ENCODE measurements around the gene IRX2.

DNA sequence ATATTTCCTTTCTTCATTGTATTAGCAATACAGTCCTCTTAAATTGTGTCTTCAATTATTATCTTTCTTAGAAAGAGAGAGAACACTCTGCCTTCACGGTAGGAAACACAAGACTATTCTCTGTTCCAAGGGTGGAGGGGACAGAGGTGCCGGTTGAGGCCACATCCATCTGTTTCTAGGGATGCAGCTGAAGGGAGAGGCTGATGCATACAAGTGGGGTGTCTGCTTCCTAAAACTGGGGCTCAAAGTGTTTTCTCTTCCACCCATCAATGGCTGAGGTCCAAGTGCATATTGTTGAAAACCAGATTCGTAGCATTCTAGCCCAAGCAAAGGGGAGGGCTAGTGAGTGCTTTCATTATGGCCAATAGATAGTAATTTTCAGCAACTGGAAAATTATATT lies 9.5 kb downstream of the IRX2 start:
- TF ChIP-seq, protein P1, sequence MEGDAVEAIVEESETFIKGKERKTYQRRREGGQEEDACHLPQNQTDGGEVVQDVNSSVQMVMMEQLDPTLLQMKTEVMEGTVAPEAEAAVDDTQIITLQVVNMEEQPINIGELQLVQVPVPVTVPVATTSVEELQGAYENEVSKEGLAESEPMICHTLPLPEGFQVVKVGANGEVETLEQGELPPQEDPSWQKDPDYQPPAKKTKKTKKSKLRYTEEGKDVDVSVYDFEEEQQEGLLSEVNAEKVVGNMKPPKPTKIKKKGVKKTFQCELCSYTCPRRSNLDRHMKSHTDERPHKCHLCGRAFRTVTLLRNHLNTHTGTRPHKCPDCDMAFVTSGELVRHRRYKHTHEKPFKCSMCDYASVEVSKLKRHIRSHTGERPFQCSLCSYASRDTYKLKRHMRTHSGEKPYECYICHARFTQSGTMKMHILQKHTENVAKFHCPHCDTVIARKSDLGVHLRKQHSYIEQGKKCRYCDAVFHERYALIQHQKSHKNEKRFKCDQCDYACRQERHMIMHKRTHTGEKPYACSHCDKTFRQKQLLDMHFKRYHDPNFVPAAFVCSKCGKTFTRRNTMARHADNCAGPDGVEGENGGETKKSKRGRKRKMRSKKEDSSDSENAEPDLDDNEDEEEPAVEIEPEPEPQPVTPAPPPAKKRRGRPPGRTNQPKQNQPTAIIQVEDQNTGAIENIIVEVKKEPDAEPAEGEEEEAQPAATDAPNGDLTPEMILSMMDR (IDR thresholded peaks at IDR 0.05): no peak
- TF ChIP-seq POLR2A (IDR thresholded peaks at IDR 0.05): no peak
